Measurements from ENCODE around the gene FAM114A2. TPM values are rescaled to one million over a fixed set of nuclear protein-coding genes. Genes with fewer than 3 reads are reported as not detected.

The FAM114A2 gene
- total and polyA plus RNA-seq, 4 donors = 5.4 to 18.3 (median 11.6) TPM

DNA sequence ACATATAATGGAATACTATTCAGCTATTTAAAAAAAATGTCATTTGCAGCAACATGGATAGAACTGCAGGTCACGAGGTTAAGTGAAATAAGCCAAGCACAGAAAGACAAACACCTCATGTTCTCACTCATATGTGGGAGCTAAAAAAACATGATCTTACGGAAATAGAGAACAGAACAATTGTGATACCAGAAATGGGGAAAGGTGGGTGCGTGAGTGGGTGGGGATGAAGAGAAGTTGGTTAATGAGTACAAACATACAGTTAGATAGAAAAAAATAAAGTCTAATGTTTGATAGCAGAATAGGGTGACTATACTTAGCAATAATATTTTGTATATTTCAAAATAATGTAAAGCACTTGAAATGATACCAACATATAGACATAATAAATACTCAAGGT lies 38.7 kb downstream of the FAM114A2 start (continued):
- TF ChIP-seq, protein P1, sequence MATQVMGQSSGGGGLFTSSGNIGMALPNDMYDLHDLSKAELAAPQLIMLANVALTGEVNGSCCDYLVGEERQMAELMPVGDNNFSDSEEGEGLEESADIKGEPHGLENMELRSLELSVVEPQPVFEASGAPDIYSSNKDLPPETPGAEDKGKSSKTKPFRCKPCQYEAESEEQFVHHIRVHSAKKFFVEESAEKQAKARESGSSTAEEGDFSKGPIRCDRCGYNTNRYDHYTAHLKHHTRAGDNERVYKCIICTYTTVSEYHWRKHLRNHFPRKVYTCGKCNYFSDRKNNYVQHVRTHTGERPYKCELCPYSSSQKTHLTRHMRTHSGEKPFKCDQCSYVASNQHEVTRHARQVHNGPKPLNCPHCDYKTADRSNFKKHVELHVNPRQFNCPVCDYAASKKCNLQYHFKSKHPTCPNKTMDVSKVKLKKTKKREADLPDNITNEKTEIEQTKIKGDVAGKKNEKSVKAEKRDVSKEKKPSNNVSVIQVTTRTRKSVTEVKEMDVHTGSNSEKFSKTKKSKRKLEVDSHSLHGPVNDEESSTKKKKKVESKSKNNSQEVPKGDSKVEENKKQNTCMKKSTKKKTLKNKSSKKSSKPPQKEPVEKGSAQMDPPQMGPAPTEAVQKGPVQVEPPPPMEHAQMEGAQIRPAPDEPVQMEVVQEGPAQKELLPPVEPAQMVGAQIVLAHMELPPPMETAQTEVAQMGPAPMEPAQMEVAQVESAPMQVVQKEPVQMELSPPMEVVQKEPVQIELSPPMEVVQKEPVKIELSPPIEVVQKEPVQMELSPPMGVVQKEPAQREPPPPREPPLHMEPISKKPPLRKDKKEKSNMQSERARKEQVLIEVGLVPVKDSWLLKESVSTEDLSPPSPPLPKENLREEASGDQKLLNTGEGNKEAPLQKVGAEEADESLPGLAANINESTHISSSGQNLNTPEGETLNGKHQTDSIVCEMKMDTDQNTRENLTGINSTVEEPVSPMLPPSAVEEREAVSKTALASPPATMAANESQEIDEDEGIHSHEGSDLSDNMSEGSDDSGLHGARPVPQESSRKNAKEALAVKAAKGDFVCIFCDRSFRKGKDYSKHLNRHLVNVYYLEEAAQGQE (IDR thresholded peaks at IDR 0.05) = no peak
- no peak for TF ChIP-seq RXRA (IDR thresholded peaks at IDR 0.05)

DNA sequence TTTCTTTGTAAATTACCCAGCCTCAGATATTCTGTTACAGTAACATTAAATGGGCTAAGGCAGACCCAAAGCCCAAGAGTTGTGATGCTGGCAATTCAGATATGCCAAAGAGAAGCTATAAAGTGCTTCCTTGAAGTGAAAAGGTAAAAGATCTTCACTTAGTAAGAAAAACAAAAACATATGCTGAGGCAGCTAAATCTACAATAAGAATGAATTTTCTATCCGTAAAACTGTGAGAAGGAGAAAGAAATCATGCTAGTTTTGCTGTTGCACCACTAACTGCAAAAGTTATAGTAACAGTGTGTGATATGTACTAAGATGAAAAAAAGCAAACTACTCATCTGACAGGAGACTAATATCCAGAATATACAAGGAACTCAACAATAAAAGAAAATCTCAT lies 39.9 kb downstream of the FAM114A2 start:
- no peak overlapping the region for H3K27ac ChIP-seq (ENCODE audit: low read depth in 1 of 2, low read length in 2 of 2)
- no peak overlapping the region for H3K9ac ChIP-seq (ENCODE audit: low read depth in 1 of 2, low read length in 2 of 2)
- no peaks in the 10 kb centered on the region for H3K27me3 ChIP-seq (ENCODE audit: control insufficient read depth in 4 of 4, insufficient read depth in 4 of 4, low read length in 3 of 4)
- no peak overlapping the region for H3K4me3 ChIP-seq (ENCODE audit: low read depth in 1 of 3, low read length in 3 of 3)
- TF ChIP-seq, protein P2, sequence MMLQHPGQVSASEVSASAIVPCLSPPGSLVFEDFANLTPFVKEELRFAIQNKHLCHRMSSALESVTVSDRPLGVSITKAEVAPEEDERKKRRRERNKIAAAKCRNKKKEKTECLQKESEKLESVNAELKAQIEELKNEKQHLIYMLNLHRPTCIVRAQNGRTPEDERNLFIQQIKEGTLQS (IDR thresholded peaks at IDR 0.05) = no peak
- TF ChIP-seq RXRA (IDR thresholded peaks at IDR 0.05) (no peak), EGR1 (IDR thresholded peaks at IDR 0.05; ENCODE audit: low read depth in 2 of 2) (no peak), NR2F2 (IDR thresholded peaks at IDR 0.05) (no peak), GABPA (IDR thresholded peaks at IDR 0.05 in 1 of 2, conservative IDR thresholded peaks at IDR 0.05 in 1 of 2) (no peak), HNF4G (IDR thresholded peaks at IDR 0.05) (no peak), JUND (IDR thresholded peaks at IDR 0.05) (no peak), YY1 (IDR thresholded peaks at IDR 0.05) (no peak), RAD21 (IDR thresholded peaks at IDR 0.05) (no peak), FOXA2 (IDR thresholded peaks at IDR 0.05) (no peak), HNF4A (conservative IDR thresholded peaks at IDR 0.05) (no peak), FOXA1 (IDR thresholded peaks at IDR 0.05) (no peak), TAF1 (conservative IDR thresholded peaks at IDR 0.05) (no peak), SP1 (IDR thresholded peaks at IDR 0.05) (no peak)
- TF ChIP-seq, protein P3, sequence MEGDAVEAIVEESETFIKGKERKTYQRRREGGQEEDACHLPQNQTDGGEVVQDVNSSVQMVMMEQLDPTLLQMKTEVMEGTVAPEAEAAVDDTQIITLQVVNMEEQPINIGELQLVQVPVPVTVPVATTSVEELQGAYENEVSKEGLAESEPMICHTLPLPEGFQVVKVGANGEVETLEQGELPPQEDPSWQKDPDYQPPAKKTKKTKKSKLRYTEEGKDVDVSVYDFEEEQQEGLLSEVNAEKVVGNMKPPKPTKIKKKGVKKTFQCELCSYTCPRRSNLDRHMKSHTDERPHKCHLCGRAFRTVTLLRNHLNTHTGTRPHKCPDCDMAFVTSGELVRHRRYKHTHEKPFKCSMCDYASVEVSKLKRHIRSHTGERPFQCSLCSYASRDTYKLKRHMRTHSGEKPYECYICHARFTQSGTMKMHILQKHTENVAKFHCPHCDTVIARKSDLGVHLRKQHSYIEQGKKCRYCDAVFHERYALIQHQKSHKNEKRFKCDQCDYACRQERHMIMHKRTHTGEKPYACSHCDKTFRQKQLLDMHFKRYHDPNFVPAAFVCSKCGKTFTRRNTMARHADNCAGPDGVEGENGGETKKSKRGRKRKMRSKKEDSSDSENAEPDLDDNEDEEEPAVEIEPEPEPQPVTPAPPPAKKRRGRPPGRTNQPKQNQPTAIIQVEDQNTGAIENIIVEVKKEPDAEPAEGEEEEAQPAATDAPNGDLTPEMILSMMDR (IDR thresholded peaks at IDR 0.05; ENCODE audit: low read depth, low read length, missing input control) = no peak
- TF ChIP-seq, protein P4, sequence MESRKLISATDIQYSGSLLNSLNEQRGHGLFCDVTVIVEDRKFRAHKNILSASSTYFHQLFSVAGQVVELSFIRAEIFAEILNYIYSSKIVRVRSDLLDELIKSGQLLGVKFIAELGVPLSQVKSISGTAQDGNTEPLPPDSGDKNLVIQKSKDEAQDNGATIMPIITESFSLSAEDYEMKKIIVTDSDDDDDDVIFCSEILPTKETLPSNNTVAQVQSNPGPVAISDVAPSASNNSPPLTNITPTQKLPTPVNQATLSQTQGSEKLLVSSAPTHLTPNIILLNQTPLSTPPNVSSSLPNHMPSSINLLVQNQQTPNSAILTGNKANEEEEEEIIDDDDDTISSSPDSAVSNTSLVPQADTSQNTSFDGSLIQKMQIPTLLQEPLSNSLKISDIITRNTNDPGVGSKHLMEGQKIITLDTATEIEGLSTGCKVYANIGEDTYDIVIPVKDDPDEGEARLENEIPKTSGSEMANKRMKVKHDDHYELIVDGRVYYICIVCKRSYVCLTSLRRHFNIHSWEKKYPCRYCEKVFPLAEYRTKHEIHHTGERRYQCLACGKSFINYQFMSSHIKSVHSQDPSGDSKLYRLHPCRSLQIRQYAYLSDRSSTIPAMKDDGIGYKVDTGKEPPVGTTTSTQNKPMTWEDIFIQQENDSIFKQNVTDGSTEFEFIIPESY (IDR thresholded peaks at IDR 0.05) = no peak
- TF ChIP-seq, protein P5, sequence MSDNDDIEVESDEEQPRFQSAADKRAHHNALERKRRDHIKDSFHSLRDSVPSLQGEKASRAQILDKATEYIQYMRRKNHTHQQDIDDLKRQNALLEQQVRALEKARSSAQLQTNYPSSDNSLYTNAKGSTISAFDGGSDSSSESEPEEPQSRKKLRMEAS (IDR thresholded peaks at IDR 0.05) = no peak
- TF ChIP-seq, protein P1 (IDR thresholded peaks at IDR 0.05) = no peak
- H3K9me3 ChIP-seq (ENCODE audit: control insufficient read depth in 4 of 4, low read length in 3 of 4) = no peaks in the 10 kb centered on the region
- WGBS = 98% methylated on average over 1 of the region's 1 CpG
- peaks cover 2 to 30% (median 16%) of the 10 kb centered on the region in 4 donors for H3K36me3 ChIP-seq (ENCODE audit: control insufficient read depth in 4 of 4, insufficient read depth in 3 of 4, low read depth in 1 of 4, low read length in 3 of 4)
- no peak for DNase-seq (ENCODE audit: low spot score)
- H3K4me1 ChIP-seq (ENCODE audit: control insufficient read depth in 4 of 4, insufficient read depth in 4 of 4, low read length in 3 of 4) = no peaks in the 10 kb centered on the region

Data from liver (tissue), 9 donors.